Kidney glomerular epithelial cell (primary cell): ENCODE results near the gene EIF2D.
"Not testable (repeated sequence)": the region's sequence is repeated elsewhere in the genome, so short reads cannot be mapped to it uniquely, and the experiment has no call there.

ENCODE experiments used
- DNase-seq: peaks from one replicate; lab custom pipeline; 2025; lab: John Stamatoyannopoulos, UW

The EIF2D gene

GRCh38 chr1:206586501-206587445, 25.5 kb downstream of the EIF2D start:
- no peak for DNase-seq

- no peak for DNase-seq
Measured at GRCh38 chr1:206584683-206585082, 27.6 kb downstream of the EIF2D start.

GRCh38 chr1:206583707-206584648, 28.3 kb downstream of the EIF2D start:
- no peak for DNase-seq

- DNase-seq = no peak
Measured at GRCh38 chr1:206582971-206583706, 29.1 kb downstream of the EIF2D start.

GRCh38 chr1:206582537-206582936, 29.7 kb downstream of the EIF2D start:
- DNase-seq = no peak

- no peak for DNase-seq
Measured at GRCh38 chr1:206581571-206581981, 30.7 kb downstream of the EIF2D start.

- not testable (repeated sequence) for DNase-seq
Measured at GRCh38 chr1:206581114-206581497, 31.2 kb downstream of the EIF2D start.

- DNase-seq = no peak
Measured at GRCh38 chr1:206580438-206581113, 31.7 kb downstream of the EIF2D start.

- DNase-seq = no peak
Measured at GRCh38 chr1:206579747-206580437, 32.4 kb downstream of the EIF2D start.

- DNase-seq = no peak
Measured at GRCh38 chr1:206578978-206579374, 33.3 kb downstream of the EIF2D start.

GRCh38 chr1:206578068-206578977, 33.9 kb downstream of the EIF2D start:
- no peak for DNase-seq

GRCh38 chr1:206577626-206578025, 34.6 kb downstream of the EIF2D start:
- DNase-seq = no peak

- DNase-seq = no peak
Measured at GRCh38 chr1:206575894-206576737, 36.1 kb downstream of the EIF2D start.

- DNase-seq = no peak
Measured at GRCh38 chr1:206575165-206575893, 36.9 kb downstream of the EIF2D start.

GRCh38 chr1:206573762-206574161, 38.5 kb downstream of the EIF2D start:
- no peak for DNase-seq

- DNase-seq = no peak
Measured at GRCh38 chr1:206573319-206573718, 38.9 kb downstream of the EIF2D start.

GRCh38 chr1:206572835-206573234, 39.4 kb downstream of the EIF2D start:
- no peak for DNase-seq

GRCh38 chr1:206570529-206570928, 41.7 kb downstream of the EIF2D start:
- no peak for DNase-seq
